Right lobe of liver (tissue), 6 donors: ENCODE results near the gene ZNF646. TPM values are rescaled to one million over a fixed set of nuclear protein-coding genes. Genes with fewer than 3 reads are reported as not detected.

Source experiments
- ATAC-seq, 4 donors: fragments of 200-7000 bp; cut with Tn5 transposase; one replicate each; pipeline ENCODE4 v1.9.1; 2020; ENCODE audit warnings: mild to moderate bottlenecking in 4 of 4, moderate library complexity in 4 of 4
- DNase-seq, 3 donors: peaks; one replicate each; pipeline ENCODE4 v3.0.0-alpha.2; 2020
- H3K27ac ChIP-seq, 3 donors: fragments of 200-600 bp; one replicate each; pipeline ENCODE4 v1.8.0; 2022
- H3K27me3 ChIP-seq, 2 donors: fragments of 200-600 bp; one replicate each; pipeline ENCODE4 v1.8.0; 2022
- H3K36me3 ChIP-seq, 4 donors: fragments of 200-600 bp; sonication (generic) in 1 of 4; one replicate each; pipeline versions ENCODE4 v1.5.1 to v1.8.0; 2017 to 2022; ENCODE audit warnings: control low read depth in 1 of 4
- H3K4me1 ChIP-seq, 4 donors: fragments of 200-600 bp; sonication (generic) in 1 of 4; one replicate each; pipeline versions ENCODE4 v1.5.1 to v1.8.0; 2017 to 2022; ENCODE audit warnings: control low read depth in 1 of 4
- H3K4me3 ChIP-seq, 3 donors: fragments of 200-600 bp; one replicate each; pipeline ENCODE4 v1.8.0; 2022
- H3K9me3 ChIP-seq, 4 donors: fragments of 200-600 bp; sonication (generic) in 1 of 4; one replicate each; pipeline versions ENCODE4 v1.5.1 to v1.8.0; 2017 to 2022; ENCODE audit warnings: control low read depth in 1 of 4
- POLR2A ChIP-seq: fragments of 450-650 bp; IDR thresholded peaks from one replicate; pipeline ENCODE4 v1.6.1; 2017; ENCODE audit warnings: antibody characterized with exemption, mild to moderate bottlenecking
- WGBS: methylation state at CpG from one replicate; pipeline ENCODE4 v1.1.6; 2018; ENCODE audit warnings: low coverage, low lambda C conversion rate; ENCODE audit not compliant: insufficient coverage; ENCODE audit errors: missing lambda C conversion rate; 5-methylcytosine and 5-hydroxymethylcytosine counted together
- intact Hi-C, 2 donors: fragments of 100-400 bp; cut with DNase I; formaldehyde crosslinking; loops; one replicate each; pipeline versions ENCODE4 v1.11.2 to v1.14.1; 2022
- total RNA-seq, 6 experiments: library from RNA; depleted of rRNA in 2 of 6; stranded (reverse); fragments of >200 nt in 2 of 6; fragmentation: NEBNext Ultra II Directional in 3 of 6; extraction: Animal tissue kit (Norgen Biotek cat#: 25700) in 3 of 6; gene quantifications; one replicate each; pipeline versions ENCODE4 v1.1.0 to v1.2.4, GENCODE V29; 2016 to 2023
- TF ChIP-seq, protein P1 (sequence below), 4 donors: fragments of 200-600 bp in 3 of 4; fragments of 450-650 bp in 1 of 4; IDR thresholded peaks; one replicate each; pipeline versions ENCODE4 v1.5.1 to v1.8.0; 2016 to 2022; ENCODE audit warnings: antibody characterized with exemption in 4 of 4, mild to moderate bottlenecking in 2 of 4
- donor health status: DM: no; HTN: yes; CAD: no.
- donor health status: DM: no; HTN: no; CAD: no.
- donor health status: DM: no; HTN: no; CAD: no.
- donor health status: DM: no; HTN: yes; CAD: no.
- donor health status: DM: no; HTN: yes; CAD: no.

The ZNF646 gene
- total RNA-seq, 6 experiments from 2014 or later = 4.2 to 5.0 (median 4.5) TPM

DNA sequence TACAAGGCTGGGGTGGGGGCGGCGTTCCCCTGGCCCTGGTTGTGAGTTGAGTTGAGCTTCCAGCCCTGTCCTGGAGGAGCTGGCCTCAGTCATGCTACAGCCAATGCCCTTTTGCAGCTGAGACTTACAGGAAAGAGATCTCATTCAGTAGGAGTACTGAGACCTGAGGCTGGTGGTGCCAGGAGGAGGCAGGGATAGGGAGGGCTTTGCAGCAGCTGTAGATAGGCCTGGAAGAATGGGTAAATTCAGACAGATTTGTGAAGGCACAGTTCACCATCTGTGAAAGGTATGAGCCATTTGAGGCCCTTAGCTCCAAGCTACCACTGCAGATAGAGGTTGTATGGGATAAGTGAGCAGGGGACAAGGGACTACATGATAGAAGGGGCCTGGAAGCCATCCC is 35.2 kb upstream of the ZNF646 start:
- Histone ChIP-seq H3K27ac (no peak overlapping the region), H3K27me3 (no peaks in the 10 kb centered on the region), H3K4me3 (no peak overlapping the region), H3K9me3 (no peaks in the 10 kb centered on the region), H3K4me1 (peaks cover 0 to 17% (median 3%) of the 10 kb centered on the region in 4 donors), H3K36me3 (peaks cover 4 to 53% (median 19%) of the 10 kb centered on the region in 4 donors)
- WGBS = 100% methylated on average over 2 of the region's 2 CpGs
- intact Hi-C loops = no loop called here
- DNase-seq = no peak
- no peak for ATAC-seq
- TF ChIP-seq, protein P1, sequence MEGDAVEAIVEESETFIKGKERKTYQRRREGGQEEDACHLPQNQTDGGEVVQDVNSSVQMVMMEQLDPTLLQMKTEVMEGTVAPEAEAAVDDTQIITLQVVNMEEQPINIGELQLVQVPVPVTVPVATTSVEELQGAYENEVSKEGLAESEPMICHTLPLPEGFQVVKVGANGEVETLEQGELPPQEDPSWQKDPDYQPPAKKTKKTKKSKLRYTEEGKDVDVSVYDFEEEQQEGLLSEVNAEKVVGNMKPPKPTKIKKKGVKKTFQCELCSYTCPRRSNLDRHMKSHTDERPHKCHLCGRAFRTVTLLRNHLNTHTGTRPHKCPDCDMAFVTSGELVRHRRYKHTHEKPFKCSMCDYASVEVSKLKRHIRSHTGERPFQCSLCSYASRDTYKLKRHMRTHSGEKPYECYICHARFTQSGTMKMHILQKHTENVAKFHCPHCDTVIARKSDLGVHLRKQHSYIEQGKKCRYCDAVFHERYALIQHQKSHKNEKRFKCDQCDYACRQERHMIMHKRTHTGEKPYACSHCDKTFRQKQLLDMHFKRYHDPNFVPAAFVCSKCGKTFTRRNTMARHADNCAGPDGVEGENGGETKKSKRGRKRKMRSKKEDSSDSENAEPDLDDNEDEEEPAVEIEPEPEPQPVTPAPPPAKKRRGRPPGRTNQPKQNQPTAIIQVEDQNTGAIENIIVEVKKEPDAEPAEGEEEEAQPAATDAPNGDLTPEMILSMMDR (IDR thresholded peaks at IDR 0.05) = no peak
- no peak for TF ChIP-seq POLR2A

DNA sequence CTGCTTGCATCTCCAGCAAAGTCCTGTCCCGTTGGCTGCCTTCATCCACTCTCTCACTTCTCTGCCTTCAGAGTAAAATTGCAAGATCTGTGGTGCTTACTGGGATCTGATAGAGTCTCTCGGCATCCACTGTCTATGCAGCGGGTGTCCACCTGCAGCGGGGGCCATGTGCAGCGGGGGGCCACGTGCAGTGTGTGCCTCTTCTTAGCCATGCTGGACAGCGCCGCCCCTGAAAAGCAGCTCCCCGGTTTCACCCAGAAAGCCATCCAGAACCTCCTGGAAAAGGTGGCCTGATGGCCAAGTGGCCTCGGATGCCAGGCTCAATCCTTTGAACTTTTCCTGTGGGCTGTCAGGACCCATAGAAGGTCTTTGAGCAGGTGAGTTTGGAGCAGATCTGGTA is 31.4 kb upstream of the ZNF646 start:
- Histone ChIP-seq H3K36me3 (peaks cover 0 to 35% (median 16%) of the 10 kb centered on the region in 4 donors), H3K4me1 (peaks cover 0 to 6% (median 0%) of the 10 kb centered on the region in 4 donors), H3K4me3 (no peak overlapping the region), H3K27ac (no peak overlapping the region), H3K27me3 (no peaks in the 10 kb centered on the region), H3K9me3 (no peaks in the 10 kb centered on the region)
- intact Hi-C loops = loop anchor here in 1 of 2 donors (10.0 kb wide), 1 partner anchor 58 kb away; the partner anchor contains the start of gene HSD3B7
- WGBS = 93% methylated on average over 5 of the region's 10 CpGs
- no peak for TF ChIP-seq POLR2A
- ATAC-seq = no peak
- no peak for DNase-seq

DNA sequence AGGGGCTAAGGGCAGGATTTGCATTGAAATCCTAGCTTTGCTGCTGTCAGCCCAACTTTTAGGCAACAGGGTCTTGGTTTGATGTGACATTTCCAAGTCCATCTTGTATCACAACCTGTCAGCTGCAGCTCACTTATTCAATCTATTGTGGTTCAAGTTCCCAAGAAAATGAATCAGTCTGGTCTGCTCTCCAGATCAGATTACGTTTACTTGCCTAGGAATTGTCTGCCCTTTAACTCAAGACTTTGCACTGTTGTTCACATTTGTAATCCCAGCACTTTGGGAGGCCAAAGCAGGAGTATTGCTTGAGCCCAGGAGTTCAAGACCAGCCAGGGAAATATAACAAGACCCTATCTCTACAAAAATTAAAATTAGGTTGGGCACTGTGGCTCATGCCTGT is 30.9 kb upstream of the ZNF646 start:
- Histone ChIP-seq H3K27me3 (no peaks in the 10 kb centered on the region), H3K9me3 (no peaks in the 10 kb centered on the region), H3K4me3 (no peak overlapping the region), H3K36me3 (peaks cover 0 to 30% (median 15%) of the 10 kb centered on the region in 4 donors), H3K4me1 (peaks cover 0 to 6% (median 0%) of the 10 kb centered on the region in 4 donors), H3K27ac (no peak overlapping the region)
- ATAC-seq (no peak), DNase-seq (no peak)
- intact Hi-C loops = loop anchor here in 1 of 2 donors (10.0 kb wide), 1 partner anchor 59 kb away; the partner anchor contains the start of gene HSD3B7
- 83% methylated on average over 1 of the region's 1 CpG for WGBS
- no peak for TF ChIP-seq POLR2A
- TF ChIP-seq, protein P1 (IDR thresholded peaks at IDR 0.05) = no peak

DNA sequence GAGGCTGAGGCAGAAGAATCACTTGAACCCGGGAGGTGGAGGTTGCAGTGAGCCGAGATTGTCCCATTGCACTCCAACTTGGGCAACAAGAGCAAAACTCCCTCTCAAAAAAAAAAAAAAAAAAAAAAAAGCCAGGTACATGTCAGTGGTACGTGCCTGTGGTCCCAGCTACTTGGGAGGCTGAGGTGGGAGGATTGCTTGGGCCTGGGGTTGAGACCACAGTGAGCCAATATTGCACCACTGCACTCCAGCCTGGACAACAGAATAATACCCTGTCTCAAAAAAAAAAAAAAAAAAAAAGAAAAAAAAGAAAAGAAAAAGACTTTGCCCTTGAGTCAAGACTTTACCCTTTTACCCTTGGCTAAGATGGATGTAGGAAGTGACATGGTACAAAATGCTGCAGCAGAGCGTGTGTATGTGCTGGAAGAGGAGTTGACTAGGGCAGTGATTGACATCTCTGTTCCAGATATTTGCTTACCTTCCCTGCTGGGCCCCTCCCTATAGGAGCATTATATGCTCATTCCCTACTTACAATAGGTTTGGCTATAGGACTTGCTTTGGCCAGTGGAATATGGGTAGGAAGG is 30.2 kb upstream of the ZNF646 start:
- Histone ChIP-seq H3K27me3 (no peaks in the 10 kb centered on the region), H3K9me3 (no peaks in the 10 kb centered on the region), H3K36me3 (peaks cover 0 to 23% (median 14%) of the 10 kb centered on the region in 4 donors), H3K4me1 (peaks cover 0 to 6% (median 0%) of the 10 kb centered on the region in 4 donors), H3K4me3 (no peak overlapping the region), H3K27ac (no peak overlapping the region)
- DNase-seq (no peak), ATAC-seq (peak in 3 of 4 donors; percentile 10 to 52 (median 15))
- intact Hi-C loops = loop anchor here in 1 of 2 donors (10.0 kb wide), 1 partner anchor 59 kb away; the partner anchor contains the start of gene HSD3B7
- WGBS = 20% methylated on average over 1 of the region's 4 CpGs
- TF ChIP-seq, protein P1 (IDR thresholded peaks at IDR 0.05) = no peak
- no peak for TF ChIP-seq POLR2A

DNA sequence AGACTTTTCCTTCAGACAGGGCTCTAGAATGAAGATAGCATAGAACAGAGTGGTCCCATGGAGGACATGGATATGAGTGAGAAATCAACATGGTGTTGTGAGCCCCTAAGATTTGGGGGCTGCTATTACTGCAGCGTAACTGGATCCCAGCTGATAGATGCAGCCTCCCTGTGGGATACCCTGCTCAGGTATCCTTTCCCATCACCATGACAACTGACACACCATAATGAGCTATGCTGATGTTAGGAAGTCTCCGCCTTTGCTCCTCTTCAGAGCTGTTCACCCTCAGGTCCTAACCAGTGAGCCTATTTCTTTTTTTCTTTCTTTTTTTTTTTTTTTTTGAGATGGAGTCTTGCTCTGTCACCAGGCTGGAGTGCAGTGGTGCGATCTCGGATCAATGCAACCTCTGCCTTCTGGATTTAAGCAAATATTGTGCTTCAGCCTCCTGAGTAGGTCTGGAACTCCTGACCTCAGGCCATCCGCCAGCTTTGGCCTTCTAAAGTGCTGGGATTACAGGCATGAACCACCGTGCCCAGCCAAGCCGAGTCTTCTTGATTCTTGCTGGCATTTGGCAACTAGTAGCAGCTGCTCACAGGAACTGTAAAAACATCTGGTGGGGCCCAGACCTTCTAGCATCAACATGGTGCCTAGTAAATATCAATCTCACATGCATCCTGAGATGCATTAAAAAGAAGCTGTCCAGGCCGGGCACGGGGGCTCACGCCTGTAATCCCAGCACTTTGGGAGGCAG is 23.8 kb upstream of the ZNF646 start:
- Histone ChIP-seq H3K36me3 (no peaks in the 10 kb centered on the region), H3K4me1 (no peaks in the 10 kb centered on the region), H3K4me3 (no peak overlapping the region), H3K9me3 (no peaks in the 10 kb centered on the region), H3K27ac (no peak overlapping the region), H3K27me3 (no peaks in the 10 kb centered on the region)
- intact Hi-C loops = no loop called here
- ATAC-seq = no peak
- no peak for DNase-seq
- 66% methylated on average over 7 of the region's 10 CpGs for WGBS
- TF ChIP-seq, protein P1 (IDR thresholded peaks at IDR 0.05) = no peak
- no peak for TF ChIP-seq POLR2A
